Suprapubic skin (tissue), 4 donors: Measurements from ENCODE around the gene DNAH17.

Source experiments
- CTCF ChIP-seq, 2 donors: fragments of 200-600 bp in 1 of 2; fragments of 450-650 bp in 1 of 2; sonication (generic) in 1 of 2; IDR thresholded peaks; one replicate each; pipeline ENCODE4 v1.5.1; 2016 to 2019; ENCODE audit warnings: antibody characterized with exemption in 2 of 2, mild to moderate bottlenecking in 1 of 2, moderate library complexity in 1 of 2
- POLR2A ChIP-seq, 2 donors: fragments of 450-650 bp; IDR thresholded peaks; one replicate each; pipeline ENCODE4 v1.6.1; 2017; ENCODE audit warnings: antibody characterized with exemption in 2 of 2, mild to moderate bottlenecking in 2 of 2, moderate library complexity in 2 of 2
- POLR2AphosphoS5 ChIP-seq, 3 donors: sonication (generic); formaldehyde crosslinking; IDR thresholded peaks; one replicate each; pipeline ENCODE4 v1.6.1; 2017; ENCODE audit warnings: antibody characterized with exemption in 3 of 3

GRCh38 chr17:78529251-78529650 is 47.9 kb downstream of the DNAH17 start:
- no peak for TF ChIP-seq POLR2AphosphoS5 (IDR thresholded peaks at IDR 0.05)
- no peak for TF ChIP-seq CTCF (IDR thresholded peaks at IDR 0.05)
- TF ChIP-seq POLR2A (IDR thresholded peaks at IDR 0.05): no peak
